Measurements from ENCODE around the gene ASAP3. TPM values are rescaled to one million over a fixed set of nuclear protein-coding genes. Genes with fewer than 3 reads are reported as not detected.
"Not testable (repeated sequence)": the region's sequence is repeated elsewhere in the genome, so short reads cannot be mapped to it uniquely, and the experiment has no call there.

Gene ASAP3
- total RNA-seq, 1 donor from 2014 or later: 65.7 TPM

GRCh38 chr1:23381233-23381885 lies 102.6 kb downstream of the ASAP3 start:
- no peak for DNase-seq (ENCODE audit: extremely low spot score, unreplicated experiment)
- H3K27me3 Mint-ChIP-seq: no peaks in the 10 kb centered on the region
- peaks cover 28% of the 10 kb centered on the region for H3K4me1 Mint-ChIP-seq (ENCODE audit: unreplicated experiment)
- H3K4me3 Mint-ChIP-seq: no peak overlapping the region
- TF ChIP-seq CTCF (conservative IDR thresholded peaks at IDR 0.05): no peak
- H3K36me3 Mint-ChIP-seq: peaks cover 10% of the 10 kb centered on the region
- no peaks in the 10 kb centered on the region for H3K9me3 Mint-ChIP-seq
- H3K27ac Mint-ChIP-seq: peak overlapping the region; percentile 74

GRCh38 chr1:23380719-23381118 lies 103.3 kb downstream of the ASAP3 start:
- Mint-ChIP-seq H3K4me1 (ENCODE audit: unreplicated experiment) (peaks cover 28% of the 10 kb centered on the region), H3K27me3 (no peaks in the 10 kb centered on the region), H3K27ac (peak overlapping the region; percentile 74), H3K4me3 (no peak overlapping the region), H3K36me3 (peaks cover 10% of the 10 kb centered on the region), H3K9me3 (no peaks in the 10 kb centered on the region)
- no peak for TF ChIP-seq CTCF (conservative IDR thresholded peaks at IDR 0.05)
- DNase-seq (ENCODE audit: extremely low spot score, unreplicated experiment): no peak

- H3K36me3 Mint-ChIP-seq: peaks cover 10% of the 10 kb centered on the region
- not testable (repeated sequence) for DNase-seq (ENCODE audit: extremely low spot score, unreplicated experiment); H3K27me3 Mint-ChIP-seq; H3K27ac Mint-ChIP-seq; H3K4me3 Mint-ChIP-seq; H3K9me3 Mint-ChIP-seq
- H3K4me1 Mint-ChIP-seq (ENCODE audit: unreplicated experiment): peaks cover 28% of the 10 kb centered on the region
Observed at GRCh38 chr1:23380236-23380635, 103.7 kb downstream of the ASAP3 start.

Other genes starting within 250 kb of the ASAP3 start
- 142 and 210 TPM in 2 replicates for gene HNRNPR, start 139.9 kb downstream of the ASAP3 start, total RNA-seq (ENCODE audit: low replicate concordance)
- 15.5 and 24.8 TPM in 2 replicates for gene ZNF436, start 114.3 kb downstream of the ASAP3 start, total RNA-seq (ENCODE audit: low replicate concordance)
- gene TCEA3, start 59.4 kb downstream of the ASAP3 start, total RNA-seq (ENCODE audit: low replicate concordance): 8.8 and 9.2 TPM in 2 replicates
- 8.4 and 9.4 TPM in 2 replicates for gene E2F2, start 47.1 kb upstream of the ASAP3 start, total RNA-seq (ENCODE audit: low replicate concordance)
- 240 and 495 TPM in 2 replicates for gene ID3, start 75.3 kb upstream of the ASAP3 start, total RNA-seq (ENCODE audit: low replicate concordance)
- 1,209 and 1,301 TPM in 2 replicates for gene RPL11, start 207.6 kb upstream of the ASAP3 start, total RNA-seq (ENCODE audit: low replicate concordance)